ENCODE measurements around the gene GPC6.
A peak's percentile ranks its signal among the peaks of the same experiment; 100 is the strongest.

Gene GPC6

DNA sequence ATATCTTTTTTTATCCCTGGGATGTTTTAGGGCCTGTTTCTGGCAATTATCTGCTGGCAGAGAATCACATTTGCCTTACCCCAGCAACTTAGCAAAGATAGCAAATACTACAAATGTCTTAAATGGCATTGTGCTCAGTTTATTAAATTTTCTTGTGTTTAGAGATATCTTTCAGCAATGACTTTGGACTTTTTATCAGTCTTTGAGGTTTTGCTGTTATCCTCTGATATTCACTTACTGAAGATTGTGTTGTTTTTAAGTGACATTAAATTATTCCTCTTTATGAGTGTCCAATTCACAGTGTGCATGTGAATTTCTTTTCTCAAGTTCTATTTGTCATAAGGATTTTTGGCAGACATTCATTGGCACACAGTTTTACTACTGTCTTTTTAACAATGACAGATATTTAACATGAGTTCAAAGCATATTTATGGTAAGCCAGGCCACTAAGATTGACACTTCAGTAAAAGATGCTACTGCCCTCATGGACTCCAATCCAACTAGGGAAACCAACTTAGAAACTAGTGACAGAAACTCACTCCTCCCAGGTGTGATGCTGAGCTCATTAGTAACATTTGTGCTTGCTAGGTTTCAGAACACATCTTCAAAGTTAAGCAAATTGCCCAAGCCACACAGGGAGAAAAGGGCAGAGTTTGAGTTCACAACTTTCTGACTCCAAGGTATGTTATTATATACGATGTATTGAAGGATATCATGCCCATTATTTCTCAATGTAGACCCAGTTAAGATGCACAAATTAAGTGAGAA lies 481.9 kb downstream of the GPC6 start:
- no peak for DNase-seq

DNA sequence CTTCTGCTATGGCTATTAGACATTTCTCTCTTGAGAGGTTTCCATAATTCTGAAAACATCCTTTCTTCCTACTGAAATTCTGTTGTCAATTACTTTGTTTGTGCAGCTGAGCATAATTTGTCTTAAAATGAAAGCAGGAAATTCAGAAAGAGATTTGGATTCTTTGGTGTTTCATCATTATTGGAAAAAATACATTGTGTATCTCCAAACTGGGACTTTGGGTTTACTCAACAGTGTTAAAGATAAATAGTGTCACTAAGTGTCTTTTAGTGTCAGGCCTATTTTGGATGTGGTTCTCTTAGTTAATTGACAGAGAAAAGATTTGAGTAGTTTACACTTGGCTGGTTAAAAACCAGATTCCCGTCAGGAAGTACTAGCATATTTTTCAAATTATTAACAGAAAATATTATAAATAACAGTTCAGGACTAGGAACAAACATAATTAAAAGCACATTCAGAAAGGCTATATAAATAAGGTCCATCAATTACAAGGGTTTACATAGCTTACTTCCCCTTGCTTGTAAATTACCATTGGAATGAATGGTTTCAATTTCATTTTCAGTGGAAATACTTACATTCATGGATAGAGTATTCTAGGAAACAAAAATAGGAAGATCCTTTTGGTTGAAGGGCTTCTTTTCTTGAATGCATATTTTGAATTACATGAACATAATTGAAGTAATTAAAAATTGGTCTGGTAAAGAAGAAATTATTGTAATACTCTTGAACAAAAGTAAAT lies 483.1 kb downstream of the GPC6 start:
- DNase-seq, result no peak

DNA sequence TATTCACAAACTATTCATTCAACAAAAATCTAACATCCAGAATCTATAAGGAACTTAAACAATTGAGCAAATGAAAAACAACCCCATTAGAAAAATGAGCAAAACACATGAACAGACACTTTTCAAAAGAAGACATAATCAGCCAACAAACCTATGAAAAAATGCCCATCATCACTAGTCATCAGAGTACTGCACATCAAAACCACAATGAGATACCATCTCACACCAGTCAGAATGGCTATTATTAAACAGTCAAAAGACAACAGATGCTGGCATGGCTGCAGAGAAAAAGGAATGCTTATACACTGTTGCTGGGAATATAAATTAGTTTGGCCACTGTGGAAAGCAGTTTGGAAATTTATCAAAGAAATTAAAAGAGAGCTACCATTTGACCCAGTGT lies 487.6 kb downstream of the GPC6 start:
- DNase-seq, result no peak

DNA sequence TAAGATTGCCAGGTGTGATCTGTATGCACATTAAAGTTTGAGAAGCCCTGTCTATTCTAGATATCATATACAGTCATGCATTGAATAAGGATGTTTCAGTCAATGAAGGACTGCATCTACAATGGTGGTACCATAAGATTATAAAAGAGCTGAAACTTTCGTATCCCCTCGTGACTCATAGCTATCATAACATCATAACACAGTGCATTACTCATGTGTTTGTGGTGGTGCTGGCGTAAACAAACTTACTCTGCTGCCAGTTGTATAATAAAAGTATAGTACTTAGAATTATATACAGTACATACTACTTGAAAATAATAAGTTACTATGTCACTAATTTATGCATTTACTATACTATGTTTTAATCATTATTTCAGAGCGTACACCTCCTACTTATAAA lies 489.3 kb downstream of the GPC6 start:
- DNase-seq, result peak; percentile 71

DNA sequence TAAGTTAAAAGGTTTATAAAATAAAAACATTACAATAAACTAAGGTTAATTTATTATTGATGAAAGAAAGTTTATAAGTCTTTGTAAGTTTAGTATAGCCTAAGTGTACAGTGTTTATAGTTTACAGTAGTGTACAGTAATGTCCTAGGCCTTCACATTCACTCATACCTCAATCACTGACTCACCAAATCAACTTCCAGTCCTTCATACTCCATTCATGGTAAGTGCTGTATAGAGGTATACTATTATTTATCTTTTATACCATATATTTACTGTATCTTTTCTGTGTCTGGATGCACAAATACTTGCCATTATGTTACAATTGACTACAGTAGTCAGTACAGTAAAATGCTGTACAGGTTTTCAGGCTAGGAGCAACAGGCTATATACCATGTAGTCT lies 490.0 kb downstream of the GPC6 start:
- peak; percentile 60 for DNase-seq

DNA sequence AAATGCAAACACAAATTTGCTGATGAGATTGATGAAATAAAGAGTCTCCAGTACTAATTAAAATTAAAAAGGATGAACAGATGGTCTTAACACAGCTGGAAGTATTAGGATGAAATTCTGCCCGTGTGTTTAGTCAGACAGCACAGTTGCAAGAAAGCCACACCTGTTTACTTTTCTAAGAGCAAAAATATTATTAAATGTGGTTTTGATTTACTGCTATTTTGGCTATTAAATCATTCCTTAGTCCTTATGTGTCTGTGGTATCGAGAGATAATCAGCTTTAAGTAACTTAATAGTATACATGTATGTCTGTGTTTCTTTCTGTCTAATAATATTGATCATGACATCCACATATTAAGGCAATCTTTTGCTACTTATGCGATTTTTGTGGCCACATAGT lies 494.9 kb downstream of the GPC6 start:
- DNase-seq, result no peak

DNA sequence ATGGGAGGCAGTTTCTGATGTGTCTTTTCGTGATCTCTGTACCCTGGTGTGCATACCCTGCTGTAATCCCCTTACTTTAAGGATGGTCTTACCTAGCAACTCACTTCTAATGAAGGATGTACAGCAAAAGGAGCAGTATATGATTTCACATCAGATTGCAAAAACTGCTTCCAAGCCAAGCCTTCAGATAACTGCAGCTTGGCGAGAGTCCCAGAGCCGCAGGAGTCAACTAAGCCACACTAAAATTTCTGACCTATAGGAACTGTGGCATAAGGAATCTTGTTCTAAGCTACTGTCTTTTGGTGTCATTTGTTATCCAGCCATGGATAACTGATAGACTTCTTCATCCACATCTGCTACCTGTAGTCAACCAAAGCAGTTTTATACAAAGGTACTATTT lies 496.7 kb downstream of the GPC6 start:
- no peak for DNase-seq

DNA sequence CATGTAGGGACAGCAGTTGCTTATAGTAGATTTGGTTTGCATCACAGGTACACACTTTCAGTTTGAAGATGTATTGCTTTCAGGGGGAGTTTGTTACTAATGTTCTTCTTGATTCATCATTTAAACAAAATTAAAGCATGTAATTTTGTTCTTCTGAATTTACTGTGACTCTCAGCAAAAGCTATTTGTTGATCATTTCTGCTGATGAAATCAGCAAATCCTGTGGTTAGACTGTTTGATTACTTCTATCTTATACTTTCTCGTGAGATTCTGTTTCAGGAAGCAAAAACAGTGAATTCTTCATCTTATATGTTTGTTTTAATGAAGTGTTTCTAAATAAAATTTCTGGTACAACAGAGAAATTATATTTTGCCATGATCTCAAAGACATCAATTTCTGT lies 497.6 kb downstream of the GPC6 start:
- DNase-seq, result peak; percentile 17

DNA sequence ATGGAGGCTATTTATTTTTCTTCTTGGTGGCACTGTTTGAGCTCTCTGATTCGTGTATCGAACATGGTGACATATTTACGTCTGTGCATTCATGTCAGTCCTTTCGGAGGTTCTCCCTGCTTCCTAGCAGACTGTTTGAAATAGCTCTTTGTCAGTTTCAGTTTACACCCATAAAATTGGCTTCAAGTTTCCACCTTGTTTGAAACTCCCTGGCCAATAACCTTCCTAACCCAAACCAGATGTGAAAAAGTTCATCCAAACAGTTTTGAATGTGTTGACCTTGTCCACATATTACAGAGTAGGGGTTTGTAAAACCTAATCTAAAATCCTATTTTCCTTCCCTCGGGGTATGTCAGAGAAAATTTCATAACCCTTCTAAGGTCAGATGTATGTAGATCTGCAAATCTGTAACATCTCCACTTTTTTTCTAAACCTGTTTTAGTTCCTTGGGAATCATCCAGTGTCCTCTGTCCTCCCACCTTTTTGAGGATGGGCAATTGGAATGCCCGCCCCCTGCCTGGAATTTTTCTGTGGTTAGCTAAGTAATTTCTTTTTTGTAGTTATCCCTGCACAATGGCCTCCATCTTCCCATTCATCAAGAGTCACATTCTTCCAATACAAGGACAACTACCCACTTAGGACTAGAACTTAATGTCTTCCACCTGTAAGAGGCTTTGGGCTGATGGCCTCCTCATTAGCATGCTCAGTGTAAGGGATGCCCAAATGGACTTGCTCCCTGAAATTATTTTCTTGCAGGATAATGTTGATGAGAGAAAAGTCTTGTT lies 499.8 kb downstream of the GPC6 start:
- no peak for DNase-seq

DNA sequence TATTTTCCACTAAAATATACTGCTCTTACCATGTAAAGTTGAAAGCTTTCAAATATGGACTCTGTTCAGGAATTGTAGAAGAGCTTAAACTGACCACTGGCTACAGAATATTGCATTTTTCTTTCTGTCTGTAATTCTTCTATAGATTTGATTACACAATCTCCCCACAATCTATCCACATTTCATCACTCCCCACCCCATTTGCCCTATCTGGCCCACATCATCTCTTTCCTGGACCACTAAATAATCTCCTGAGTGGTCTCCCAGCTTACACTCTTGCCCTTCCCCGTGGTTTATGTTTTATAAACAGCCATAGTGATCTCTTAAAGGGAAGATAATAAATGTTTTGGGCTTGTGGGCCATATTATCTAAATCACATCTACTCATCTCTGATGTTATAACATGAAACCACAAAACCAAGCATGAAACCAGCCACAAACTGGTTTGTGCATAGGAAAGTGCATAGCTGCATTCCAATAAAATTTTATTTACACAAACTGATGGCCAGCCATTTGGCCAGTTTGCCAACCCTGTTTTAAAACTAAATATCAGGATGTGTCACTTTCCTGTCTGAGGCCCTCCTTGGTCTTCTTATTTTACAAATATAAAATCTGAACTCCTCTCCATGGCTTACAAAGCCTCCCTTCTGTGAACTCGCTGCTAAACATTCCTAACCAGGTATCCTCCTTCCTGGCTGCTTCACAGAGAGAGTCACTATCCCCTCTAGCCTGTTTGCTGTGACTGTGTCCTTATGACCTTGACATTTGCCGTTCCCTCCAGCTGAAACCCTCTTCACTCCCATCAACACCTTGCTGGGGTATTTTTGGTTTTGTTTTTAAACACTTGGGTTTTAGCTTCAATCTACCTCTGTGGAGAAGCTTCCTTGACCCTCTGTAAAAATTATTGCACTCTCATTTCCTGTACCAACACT lies 500.9 kb downstream of the GPC6 start:
- peak; percentile 72 for DNase-seq

DNA sequence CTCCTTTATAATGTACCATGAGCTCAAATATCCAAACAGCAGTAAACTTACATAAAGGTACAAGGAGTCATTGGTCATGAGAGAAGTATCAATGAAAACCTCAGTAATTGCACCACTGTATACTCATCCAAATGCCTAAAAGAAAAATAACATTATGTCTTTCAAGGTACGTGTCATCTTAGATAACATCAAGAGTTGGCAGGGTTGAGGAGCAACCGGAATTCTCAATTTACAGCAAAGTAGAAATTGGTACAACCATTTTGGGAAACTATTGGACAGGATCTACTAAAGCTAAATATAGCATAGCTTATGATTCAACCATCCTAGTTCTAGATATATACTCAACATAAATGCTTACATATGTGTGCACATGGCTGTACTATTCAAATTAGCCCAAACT lies 502.8 kb downstream of the GPC6 start:
- no peak for DNase-seq

DNA sequence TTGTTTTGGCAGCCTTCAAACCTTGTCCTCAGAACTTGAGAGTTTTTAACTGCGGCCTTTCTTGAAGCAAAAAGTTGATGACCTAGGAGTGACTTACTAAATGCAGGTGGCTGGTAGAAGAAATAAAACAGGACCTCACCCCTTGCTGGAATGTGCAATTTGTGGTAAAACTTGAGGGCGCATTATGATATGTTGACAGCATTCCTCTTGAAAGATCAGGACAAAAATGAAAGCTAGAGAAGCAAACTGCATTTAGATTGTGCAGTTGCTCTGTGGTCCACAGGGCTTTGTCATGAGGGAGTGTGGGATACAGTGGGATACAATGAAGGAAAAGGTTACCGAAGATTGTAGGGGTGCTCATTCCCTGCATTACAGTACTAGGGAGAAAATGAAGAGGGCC lies 504.2 kb downstream of the GPC6 start:
- DNase-seq, result no peak

DNA sequence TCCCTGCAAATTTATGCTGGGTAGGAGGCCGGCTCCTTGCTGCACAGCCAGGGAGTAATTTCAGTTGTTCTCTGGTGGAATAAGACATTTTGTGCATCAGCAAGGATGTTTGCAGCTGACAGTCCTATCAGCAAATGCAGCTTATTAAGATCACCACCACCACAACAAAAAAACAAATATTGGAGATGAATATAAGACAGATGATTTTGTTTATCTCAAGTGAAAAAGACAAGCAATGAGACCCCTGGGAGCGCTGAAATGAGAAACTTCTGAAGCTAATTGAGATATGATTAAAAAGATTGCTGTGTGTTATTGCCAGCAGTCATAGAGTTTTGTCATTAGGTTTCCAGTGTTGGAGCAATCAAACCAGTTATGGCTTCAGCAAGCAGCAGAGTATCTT lies 505.6 kb downstream of the GPC6 start:
- no peak for DNase-seq

DNA sequence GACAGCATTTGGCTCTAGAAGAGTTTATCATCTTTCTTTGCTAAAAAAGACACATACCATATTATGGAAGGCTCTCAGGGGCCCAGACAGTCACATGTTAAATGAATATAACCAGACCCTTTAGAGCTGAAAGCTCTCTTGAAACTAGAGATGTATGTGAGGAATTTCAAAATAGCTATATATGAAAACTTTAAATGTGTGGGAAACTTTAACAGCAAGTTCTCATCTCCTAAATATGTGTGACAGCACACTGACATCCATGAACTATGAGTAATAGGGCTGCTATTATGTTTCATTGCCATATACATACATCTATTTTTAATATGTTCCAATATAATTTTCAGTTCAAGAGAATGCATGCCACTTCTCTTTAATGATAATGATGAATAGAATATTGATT lies 509.5 kb downstream of the GPC6 start:
- DNase-seq, result peak; percentile 80

DNA sequence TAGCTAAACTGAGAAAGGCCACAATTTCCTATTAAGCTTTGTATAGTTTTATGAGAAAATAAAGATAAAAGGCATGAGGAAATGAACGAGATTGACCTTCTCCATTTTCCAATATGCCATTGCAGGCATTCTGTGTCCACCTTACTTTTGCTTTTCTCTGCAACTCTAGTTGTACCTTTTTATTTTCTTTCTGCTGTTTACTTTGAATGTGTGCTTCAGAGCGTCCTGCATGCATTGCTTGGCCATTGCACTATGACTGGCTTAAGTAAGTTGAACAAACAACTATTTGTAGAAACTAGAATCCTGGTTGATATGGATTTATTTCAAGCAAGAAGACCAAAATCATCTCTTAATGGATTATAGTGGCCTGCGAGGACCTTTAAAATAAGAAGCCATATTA lies 510.3 kb downstream of the GPC6 start:
- no peak for DNase-seq

DNA sequence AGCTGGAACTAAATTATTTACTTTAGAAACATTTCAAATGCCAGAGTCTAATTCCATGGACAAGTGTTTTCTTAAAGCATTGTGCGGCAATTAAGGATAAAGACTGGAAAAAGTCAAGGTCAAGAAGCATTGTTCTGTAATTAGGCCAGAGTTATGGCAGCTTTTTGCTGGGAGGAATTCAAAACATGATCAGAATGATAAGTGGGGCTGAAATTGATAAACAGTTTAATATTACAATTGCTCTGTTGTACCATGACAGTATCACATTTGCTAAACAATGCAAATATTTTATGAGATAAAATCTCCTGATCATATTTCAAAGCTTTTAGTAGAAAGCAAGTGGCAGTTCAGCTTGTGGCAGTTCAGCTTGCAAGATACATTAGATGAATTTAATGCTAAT lies 513.7 kb downstream of the GPC6 start:
- DNase-seq, result no peak

DNA sequence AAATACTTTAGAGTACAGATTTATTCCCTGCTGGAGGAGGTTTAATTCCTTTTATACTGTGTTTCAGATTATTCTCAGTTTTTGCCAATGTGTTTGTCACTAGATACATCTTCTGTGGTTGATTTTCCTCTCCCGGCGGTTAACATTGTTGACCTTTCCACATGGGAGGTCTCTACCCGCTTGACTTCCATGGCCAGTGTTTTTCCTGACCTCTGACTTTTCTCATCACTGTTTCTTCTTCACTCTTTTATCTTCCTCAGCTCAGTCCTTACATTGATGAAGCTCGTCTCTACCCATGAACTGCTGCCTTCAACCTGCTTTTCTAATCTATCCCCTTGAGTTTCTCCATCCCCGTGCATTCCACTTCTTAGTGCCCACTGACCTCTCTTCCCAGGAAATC lies 517.4 kb downstream of the GPC6 start:
- no peak for DNase-seq

DNA sequence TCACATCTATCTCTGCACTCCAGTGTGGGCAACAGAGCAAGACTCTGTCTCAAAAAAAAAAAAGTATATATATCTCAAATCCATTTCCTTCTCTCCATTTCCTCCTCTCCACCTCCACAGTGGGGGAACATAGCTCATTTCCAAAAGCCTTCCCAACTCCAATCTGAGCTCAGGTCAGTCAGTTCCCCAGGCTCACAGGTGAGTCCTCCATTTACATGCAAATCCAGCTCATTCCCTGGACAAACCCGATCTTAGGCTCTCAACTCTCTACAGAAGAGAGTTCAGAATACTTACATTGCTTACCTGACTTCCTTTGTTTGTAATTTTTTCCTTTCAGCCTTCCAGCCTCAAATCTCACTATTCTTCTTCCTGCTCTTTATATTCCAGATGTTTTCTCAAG lies 518.3 kb downstream of the GPC6 start:
- DNase-seq, result no peak

DNA sequence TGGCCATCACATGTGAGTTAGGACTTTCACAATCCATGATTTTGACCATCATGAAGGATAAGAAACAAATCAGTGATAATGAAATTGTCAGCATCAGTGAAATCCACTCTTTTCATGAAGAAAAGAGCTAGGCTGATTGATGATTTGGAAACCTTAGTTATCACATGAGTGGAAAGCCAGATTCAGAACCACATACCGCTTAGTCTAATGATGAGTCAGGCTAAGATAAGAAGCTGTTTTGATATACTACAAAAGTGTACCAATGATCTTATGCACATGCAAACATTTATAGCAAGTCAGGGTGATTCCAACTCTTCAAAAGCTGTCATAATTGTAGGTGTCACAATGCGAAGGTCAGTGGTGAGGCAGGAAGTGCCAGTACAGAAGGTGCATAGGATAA lies 519.3 kb downstream of the GPC6 start:
- no peak for DNase-seq

DNA sequence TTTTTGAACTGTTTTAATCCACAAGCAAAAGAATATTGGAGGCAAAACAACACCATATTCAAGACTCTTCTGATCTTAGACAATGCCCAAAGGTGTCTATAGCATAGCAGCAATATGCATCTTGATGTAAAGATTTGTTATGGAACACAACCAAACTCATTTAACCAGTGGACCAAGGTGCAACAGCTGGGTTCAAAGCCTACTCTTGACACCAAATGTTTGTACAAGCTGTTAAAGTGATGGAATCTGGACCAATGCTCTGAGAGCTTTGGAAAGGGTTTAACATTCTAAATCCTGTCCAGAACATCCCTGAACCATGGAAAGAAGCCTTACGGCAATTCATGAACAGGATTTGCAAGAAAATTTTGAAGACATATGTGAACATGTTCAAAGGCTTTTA lies 520.0 kb downstream of the GPC6 start:
- DNase-seq, result no peak

DNA sequence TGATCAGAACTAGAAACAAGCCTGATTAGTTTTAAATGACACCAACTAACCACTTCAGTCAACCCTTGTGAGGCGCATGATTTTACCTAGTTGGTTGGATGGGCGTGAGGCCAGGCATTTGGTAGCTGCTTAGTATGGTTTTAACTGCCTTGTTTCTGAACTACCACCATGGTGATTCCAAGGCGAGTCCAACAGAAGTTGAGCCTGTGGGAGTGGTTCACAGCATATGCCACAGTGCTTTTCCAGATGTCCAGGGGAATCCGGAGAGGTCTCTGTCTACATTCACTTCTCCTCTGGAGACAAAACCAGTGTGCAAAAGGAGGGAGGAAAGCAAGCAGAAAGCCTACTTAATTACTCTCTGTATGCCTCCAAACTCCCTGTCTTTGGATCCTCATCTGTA lies 524.1 kb downstream of the GPC6 start:
- DNase-seq, result no peak

DNA sequence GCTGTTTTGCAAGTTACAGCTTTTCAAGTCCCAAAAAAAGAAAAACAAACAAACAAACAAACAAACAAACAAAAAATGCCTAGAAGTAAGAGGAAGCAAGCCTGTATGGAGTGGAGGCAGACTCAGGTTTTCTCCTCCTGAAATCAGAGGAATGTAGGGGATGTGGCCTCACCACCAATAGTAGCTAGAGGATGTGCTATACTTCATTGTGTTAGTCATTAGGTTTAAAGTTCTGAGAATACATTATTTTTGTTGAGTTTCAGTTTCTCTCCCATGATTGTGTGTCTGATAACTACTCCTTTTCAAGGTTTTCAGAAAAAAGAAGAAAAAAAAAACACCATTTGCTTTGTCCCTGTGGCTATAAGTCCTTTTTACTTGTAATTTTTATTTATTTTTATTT lies 524.5 kb downstream of the GPC6 start:
- no peak for DNase-seq

DNA sequence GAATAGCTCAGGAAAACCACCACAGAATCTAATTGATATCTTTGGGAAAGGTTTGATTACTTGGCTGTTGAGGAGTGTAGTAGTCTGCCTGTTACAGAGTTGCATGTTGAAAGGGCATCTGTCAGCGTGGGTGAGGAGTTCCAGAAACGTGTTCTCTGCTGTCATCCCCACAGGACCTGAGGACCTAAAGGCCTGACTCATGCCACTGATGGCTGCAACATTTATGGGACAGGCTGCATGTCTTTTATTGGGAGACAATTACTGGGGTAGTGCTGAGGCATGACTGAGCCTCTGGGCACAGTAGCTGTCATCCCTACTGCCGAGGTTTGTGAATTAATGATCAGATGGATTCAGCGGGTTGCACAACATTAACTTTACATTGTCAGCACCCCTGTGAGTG lies 525.9 kb downstream of the GPC6 start:
- no peak for DNase-seq

Measured in HCEC 1CT (cell line).